Adipocyte (in vitro differentiated cells): Measurements from ENCODE around the gene HPCAL1.

Experiments
- DNase-seq: peaks from one replicate; pipeline ENCODE4 v3.0.0-alpha.2; 2015; ENCODE audit warnings: low read depth
- H3K27me3 ChIP-seq: replicated peaks from 2 replicates; pipeline ENCODE4 v1.7.0; 2013; ENCODE audit warnings: mild to moderate bottlenecking, low read length, moderate library complexity; ENCODE audit not compliant: control insufficient read depth, insufficient read depth
- H3K36me3 ChIP-seq: 2 replicates; pipeline ENCODE4 v1.7.0; 2013; ENCODE audit warnings: low read length, mild to moderate bottlenecking, moderate library complexity; ENCODE audit not compliant: control insufficient read depth, insufficient read depth, severe bottlenecking
- H3K4me1 ChIP-seq: 2 replicates; pipeline ENCODE4 v1.7.0; 2013; ENCODE audit warnings: mild to moderate bottlenecking, low read length, moderate library complexity; ENCODE audit not compliant: control insufficient read depth, insufficient read depth
- H3K4me3 ChIP-seq: 2 replicates; pipeline ENCODE4 v1.7.0; 2013; ENCODE audit warnings: mild to moderate bottlenecking, low read length, moderate library complexity
- H3K9ac ChIP-seq: 2 replicates; pipeline ENCODE4 v1.7.0; 2013; ENCODE audit warnings: mild to moderate bottlenecking, low read length, moderate library complexity
- H3K9me3 ChIP-seq: 2 replicates; pipeline ENCODE4 v1.7.0; 2013; ENCODE audit warnings: mild to moderate bottlenecking, low read length, moderate library complexity; ENCODE audit not compliant: control insufficient read depth

Gene HPCAL1

DNA sequence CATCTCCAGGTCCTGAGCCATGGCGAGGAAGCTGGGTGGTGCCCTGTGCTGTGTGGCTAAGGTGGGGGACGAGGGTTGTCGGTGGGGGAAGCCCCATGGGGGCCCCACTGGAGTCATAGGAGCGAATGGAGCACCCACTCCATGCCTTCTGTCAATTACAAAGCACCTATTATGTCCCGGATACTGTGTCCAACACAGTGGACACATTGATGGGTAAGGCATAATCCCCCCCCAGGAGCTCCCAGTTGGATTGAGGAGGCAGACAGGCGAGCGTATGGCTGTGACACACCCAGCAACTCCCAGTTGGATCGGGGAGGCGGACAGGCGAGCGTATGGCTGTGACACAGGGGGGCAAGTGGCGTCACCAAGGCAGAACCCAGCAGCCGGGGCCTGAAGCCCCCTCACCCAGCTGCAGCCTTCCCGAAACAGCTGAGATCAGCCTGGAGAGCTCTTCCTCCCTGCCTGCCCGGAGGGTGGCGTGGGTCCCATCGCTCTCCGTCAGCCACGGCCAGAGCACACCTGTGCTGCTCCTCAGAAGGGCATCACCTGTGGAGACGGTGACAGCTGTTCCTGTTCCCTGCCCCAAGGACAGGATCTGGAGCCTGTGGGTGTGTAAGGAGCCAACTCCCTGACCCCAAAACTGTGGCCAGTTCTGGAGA lies 69.6 kb downstream of the HPCAL1 start:
- Histone ChIP-seq H3K9ac (no peak overlapping the region), H3K9me3 (no peaks in the 10 kb centered on the region)

DNA sequence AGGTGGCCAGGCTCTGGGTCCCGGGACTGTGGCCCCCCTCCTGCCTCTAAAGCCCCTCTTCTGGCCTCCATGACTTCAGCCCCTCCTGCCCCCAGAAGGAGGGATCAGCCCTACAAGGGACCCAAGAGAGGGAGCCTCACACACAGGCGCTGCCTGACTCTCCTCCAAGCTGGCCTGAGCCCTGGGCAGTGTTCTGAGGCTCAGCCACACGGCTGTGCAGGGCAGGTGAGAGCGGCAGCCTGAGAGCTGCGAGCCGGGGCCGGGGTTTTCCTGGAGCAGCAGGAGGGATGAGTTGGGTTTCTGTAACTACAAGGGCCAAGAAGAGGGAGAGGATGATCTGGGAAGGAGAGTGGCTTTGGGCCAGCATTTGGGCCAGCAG lies 70.1 kb downstream of the HPCAL1 start:
- Histone ChIP-seq H3K9me3 (no peaks in the 10 kb centered on the region), H3K4me1 (no peaks in the 10 kb centered on the region), H3K4me3 (no peak overlapping the region), H3K9ac (no peak overlapping the region), H3K36me3 (no peaks in the 10 kb centered on the region), H3K27me3 (peaks cover 7% of the 10 kb centered on the region)
- DNase-seq, result no peak

More for the DNA sequence above, 69.6 kb downstream of the HPCAL1 start:
- Histone ChIP-seq H3K27me3 (peaks cover 7% of the 10 kb centered on the region), H3K4me1 (no peaks in the 10 kb centered on the region), H3K4me3 (no peak overlapping the region), H3K36me3 (no peaks in the 10 kb centered on the region)
- DNase-seq, result no peak

DNA sequence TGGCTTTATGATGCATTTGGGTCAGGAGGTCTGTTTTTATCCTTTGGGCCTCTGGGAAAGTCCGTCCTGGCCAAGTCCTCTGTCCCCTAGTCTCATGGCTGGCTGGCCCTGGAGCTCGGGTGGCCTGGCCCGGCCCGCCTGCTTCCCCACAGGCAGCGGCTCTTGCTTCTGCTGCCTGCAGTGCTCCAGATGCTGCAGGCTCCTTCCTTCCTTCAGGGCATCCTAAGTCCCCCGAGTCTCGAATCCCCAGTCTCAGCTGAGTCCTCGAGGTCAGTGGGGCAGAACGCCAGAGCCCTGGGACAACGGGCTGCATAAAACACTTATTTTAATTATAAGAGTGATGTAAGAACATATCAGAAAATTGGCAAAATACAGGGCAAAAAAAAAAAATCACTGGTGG lies 71.2 kb downstream of the HPCAL1 start:
- Histone ChIP-seq H3K27me3 (peaks cover 7% of the 10 kb centered on the region), H3K4me3 (no peak overlapping the region), H3K9me3 (no peaks in the 10 kb centered on the region), H3K4me1 (no peaks in the 10 kb centered on the region), H3K9ac (no peak overlapping the region), H3K36me3 (no peaks in the 10 kb centered on the region)
- no peak for DNase-seq

DNA sequence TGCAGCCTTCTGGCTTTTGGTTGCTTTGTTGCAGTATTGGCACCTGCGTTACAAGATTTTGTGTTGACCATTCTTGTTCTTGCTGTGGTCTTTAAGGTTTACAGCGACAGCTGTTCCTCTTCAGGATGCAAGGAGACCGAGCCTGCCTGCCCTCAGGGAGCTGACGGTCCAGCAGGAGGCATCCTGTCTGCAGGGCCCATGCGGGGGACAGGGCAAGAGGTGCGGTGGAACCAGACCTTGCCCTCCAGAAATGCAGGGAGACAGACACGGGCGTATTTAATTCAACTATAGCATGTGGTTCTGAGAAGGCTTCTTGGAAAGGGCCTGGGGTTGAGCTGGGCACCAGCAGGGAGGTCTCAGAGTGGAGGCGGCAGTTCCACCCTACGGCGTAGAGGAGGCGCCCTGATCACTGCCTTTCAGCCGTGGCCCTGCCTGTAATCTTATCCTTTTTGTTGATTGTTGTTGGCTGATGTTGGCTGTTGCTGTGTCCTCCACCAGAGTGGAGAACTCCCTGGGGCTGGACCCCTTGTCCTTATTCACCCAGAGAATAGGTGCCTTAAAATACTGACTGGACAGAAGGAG lies 71.7 kb downstream of the HPCAL1 start:
- Histone ChIP-seq H3K4me3 (no peak overlapping the region), H3K9me3 (no peaks in the 10 kb centered on the region), H3K27me3 (peaks cover 7% of the 10 kb centered on the region), H3K9ac (no peak overlapping the region), H3K4me1 (no peaks in the 10 kb centered on the region), H3K36me3 (no peaks in the 10 kb centered on the region)
- no peak for DNase-seq

DNA sequence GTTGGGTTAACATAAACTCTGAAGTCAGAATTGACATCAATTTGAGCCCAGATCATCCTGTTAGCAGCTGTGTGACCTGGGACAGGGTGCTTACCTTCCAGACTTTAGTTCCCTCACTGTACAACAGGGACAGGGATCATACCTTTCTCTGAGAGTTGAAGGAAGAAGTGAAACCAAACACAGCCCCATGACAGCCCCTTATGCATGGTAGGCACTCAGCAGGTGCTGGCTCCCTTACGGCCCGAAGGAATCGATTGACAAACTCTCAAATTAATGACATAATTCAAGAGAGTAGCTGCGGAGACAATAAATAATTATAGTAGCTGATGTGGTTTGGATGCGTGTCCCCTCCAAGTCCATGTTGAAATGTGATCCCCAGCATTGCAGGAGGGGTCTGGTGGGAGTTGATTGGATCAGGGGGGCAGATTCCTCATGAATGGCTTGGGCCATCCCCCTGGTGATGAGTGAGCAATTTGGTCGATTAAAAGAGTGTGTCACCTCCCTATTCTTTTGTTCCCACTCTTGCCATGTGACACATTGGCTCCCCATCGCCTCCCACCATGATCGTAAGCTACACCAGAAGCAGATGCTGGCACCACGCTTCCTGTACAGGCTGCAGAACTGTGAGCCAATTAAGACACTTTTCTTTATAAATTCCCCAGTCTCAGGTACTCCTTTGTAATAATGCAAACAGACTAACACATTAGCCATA lies 73.0 kb downstream of the HPCAL1 start:
- no peaks in the 10 kb centered on the region for H3K9me3 ChIP-seq
- H3K9ac ChIP-seq, result no peak overlapping the region
- no peak overlapping the region for H3K4me3 ChIP-seq
- no peak for DNase-seq
- H3K27me3 ChIP-seq, result peaks cover 3% of the 10 kb centered on the region
- H3K36me3 ChIP-seq, result no peaks in the 10 kb centered on the region
- H3K4me1 ChIP-seq, result peaks cover 4% of the 10 kb centered on the region

DNA sequence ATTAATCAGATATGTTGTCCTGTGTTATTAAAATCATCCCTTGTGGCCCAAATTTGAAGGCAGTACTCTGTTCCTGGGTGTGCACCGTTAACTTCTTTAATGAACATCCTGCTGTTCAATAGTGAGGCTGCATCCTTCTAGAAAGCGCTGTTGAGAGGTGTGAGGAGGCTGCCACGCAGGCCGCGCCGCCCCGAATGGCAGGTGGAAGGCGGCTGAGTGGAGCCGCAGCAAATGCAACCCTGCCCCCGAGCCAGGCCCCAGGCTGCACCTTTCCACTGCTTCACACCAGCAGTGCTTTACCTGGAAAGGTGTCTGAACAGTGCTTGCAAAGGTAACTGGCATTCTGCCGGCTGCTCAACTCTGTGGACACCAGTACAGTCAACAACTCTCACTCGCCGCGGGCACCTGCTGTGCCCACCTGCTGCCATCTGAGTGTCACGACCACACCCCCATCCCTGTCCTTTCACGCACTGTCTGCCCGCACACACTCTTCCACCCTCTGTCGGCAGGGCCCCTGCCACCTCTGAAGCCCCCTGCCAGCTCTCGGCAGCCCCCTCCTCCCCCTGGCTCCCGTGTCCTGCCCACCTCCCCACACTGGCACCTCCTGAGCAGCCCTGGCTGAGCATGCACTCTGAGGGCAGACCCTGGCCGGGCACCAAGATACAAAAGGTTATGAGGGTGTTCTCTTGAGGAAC lies 74.5 kb downstream of the HPCAL1 start:
- H3K4me3 ChIP-seq, result no peak overlapping the region
- peaks cover 7% of the 10 kb centered on the region for H3K27me3 ChIP-seq
- DNase-seq, result no peak
- H3K36me3 ChIP-seq, result no peaks in the 10 kb centered on the region
- H3K4me1 ChIP-seq, result peaks cover 4% of the 10 kb centered on the region
- no peak overlapping the region for H3K9ac ChIP-seq
- H3K9me3 ChIP-seq, result no peaks in the 10 kb centered on the region

DNA sequence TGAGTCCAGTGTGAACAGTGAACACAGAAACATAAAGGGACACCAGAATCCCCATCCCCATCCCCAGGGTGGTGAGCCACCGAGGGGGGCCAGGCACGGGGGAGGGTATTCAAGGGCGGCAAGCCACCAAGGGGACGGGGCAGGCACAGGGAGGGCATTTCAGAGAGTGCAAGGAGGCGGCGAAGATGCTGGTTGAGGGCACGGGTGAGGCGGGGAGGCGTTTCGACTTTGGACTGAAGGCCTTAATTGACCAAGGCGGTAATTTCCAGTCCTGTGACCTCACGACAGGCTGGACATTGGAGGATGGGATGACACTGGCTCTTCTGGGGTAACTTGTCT lies 75.0 kb downstream of the HPCAL1 start:
- no peak for DNase-seq
- H3K9ac ChIP-seq, result no peak overlapping the region

DNA sequence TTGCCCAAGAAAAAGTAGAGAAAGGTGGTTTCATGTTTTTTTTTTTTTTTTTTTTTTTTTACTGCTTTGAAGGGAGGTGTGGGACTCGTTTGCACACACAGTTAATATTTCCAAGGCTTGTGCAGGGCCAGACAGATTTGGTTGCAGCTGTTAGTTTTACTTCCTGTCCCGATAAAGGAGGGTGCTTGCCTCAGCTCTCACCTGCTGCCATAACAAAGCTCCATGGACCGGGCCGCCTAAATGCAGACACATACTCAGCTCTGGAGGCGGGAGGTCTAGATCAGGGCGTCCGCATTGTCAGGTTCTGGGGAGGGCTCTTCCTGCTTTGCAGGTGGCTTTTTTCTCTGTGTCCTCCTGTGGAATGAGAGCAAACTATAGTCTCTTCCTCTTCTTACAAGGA lies 75.5 kb downstream of the HPCAL1 start:
- no peak for DNase-seq
- no peaks in the 10 kb centered on the region for H3K36me3 ChIP-seq
- H3K9ac ChIP-seq, result no peak overlapping the region
- peaks cover 8% of the 10 kb centered on the region for H3K27me3 ChIP-seq
- no peaks in the 10 kb centered on the region for H3K9me3 ChIP-seq
- H3K4me1 ChIP-seq, result peaks cover 4% of the 10 kb centered on the region
- no peak overlapping the region for H3K4me3 ChIP-seq

More for the DNA sequence above, 75.0 kb downstream of the HPCAL1 start:
- H3K4me3 ChIP-seq, result no peak overlapping the region
- H3K4me1 ChIP-seq, result peaks cover 4% of the 10 kb centered on the region
- H3K36me3 ChIP-seq, result no peaks in the 10 kb centered on the region
- no peaks in the 10 kb centered on the region for H3K9me3 ChIP-seq
- H3K27me3 ChIP-seq, result peaks cover 8% of the 10 kb centered on the region

DNA sequence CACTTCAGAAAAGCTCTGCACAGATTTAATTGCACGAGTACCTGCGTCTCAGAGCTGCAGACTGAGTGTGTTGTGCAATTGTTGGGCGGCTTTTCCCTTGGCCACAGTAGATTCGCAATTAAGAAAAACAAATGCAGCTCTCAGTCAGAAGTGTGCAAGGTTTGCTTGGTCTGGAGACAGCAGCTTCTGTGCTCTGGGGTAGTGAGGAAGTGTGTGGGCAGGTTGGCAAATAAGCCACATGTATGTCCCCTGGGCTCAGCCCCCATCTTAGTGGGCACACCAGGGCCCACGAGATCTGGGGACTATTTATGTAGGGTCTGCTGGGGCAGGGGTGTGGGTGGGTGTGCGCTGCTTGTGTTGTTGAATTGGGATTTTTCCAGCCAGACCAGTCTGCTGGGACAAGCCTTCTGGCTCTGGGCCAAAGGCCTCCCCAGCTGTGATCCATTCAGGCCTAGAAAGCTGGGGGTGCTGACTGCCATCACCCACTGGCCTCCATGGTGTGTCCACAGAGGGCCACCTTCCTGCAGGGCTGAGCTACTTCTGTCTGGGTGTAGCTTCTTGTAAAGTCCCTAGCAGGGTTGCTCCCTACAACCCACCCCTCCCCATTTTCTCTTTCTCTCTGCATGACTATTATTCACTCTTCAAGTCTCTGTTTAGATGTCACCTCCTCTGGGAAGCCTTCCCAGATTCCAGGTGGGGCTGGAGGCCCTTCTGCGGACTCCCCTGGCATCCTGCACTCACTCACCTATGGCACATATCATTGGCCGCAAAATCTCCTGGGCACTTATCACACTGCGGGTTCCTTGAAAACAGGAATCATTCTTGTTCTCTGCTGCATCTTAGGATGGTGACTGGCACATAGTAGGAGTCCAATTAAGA lies 77.6 kb downstream of the HPCAL1 start:
- DNase-seq, result peak; percentile 36
- peaks cover 13% of the 10 kb centered on the region for H3K27me3 ChIP-seq
- H3K9me3 ChIP-seq, result no peaks in the 10 kb centered on the region
- no peak overlapping the region for H3K9ac ChIP-seq
- H3K4me3 ChIP-seq, result no peak overlapping the region
- no peaks in the 10 kb centered on the region for H3K36me3 ChIP-seq
- H3K4me1 ChIP-seq, result peaks cover 4% of the 10 kb centered on the region

DNA sequence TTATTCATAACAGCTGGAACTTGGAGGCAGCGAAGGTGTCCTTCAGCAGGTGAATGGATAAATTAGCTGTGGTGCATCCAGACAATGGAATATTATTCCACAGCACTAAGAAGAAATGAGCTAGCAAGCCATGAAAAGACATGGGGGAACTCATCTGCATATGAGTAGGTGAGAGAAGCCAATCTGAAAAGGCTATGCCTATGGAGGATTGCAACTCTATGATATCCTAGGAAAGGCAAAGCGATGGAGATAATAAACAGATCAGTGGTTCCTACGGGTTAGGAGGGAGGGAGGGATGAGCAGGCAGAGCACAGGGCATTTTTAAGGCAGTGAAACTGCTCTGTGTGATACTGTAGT lies 79.3 kb downstream of the HPCAL1 start:
- H3K9me3 ChIP-seq, result no peaks in the 10 kb centered on the region
- no peak overlapping the region for H3K9ac ChIP-seq
- H3K36me3 ChIP-seq, result no peaks in the 10 kb centered on the region
- peaks cover 13% of the 10 kb centered on the region for H3K27me3 ChIP-seq
- H3K4me1 ChIP-seq, result peaks cover 7% of the 10 kb centered on the region
- DNase-seq, result no peak
- H3K4me3 ChIP-seq, result no peak overlapping the region
